RWPE1 (cell line): ENCODE data around the gene SLC4A4.

Experiments used
- CTCF ChIA-PET: fragments of 350-600 bp; sonication (Branson Sonifier 250); formaldehyde crosslinking; extraction: SDS; loops from one replicate; lab custom pipeline; 2021; lab: Yijun Ruan, JAX
- POLR2A ChIA-PET: fragments of 400-600 bp; formaldehyde crosslinking; extraction: SDS; loops from one replicate; lab custom pipeline; 2020; ENCODE audit warnings: antibody characterized with exemption; ENCODE audit not compliant: low non-redundant PET; lab: Yijun Ruan, JAX
- DNase-seq: peaks from one replicate; pipeline ENCODE4 v3.0.0; 2012; ENCODE audit warnings: low spot score
- H3K27ac ChIP-seq: fragments of 450-650 bp; 2 replicates; pipeline ENCODE4 v1.5.1; 2017
- TF ChIP-seq, protein P1 (sequence below): fragments of 450-650 bp; conservative IDR thresholded peaks from 2 replicates; pipeline ENCODE4 v1.5.1; 2017; ENCODE audit warnings: low read depth, mild to moderate bottlenecking

Gene SLC4A4

GRCh38 chr4:71444395-71444794, 105.6 kb downstream of the SLC4A4 start:
- TF ChIP-seq, protein P1, sequence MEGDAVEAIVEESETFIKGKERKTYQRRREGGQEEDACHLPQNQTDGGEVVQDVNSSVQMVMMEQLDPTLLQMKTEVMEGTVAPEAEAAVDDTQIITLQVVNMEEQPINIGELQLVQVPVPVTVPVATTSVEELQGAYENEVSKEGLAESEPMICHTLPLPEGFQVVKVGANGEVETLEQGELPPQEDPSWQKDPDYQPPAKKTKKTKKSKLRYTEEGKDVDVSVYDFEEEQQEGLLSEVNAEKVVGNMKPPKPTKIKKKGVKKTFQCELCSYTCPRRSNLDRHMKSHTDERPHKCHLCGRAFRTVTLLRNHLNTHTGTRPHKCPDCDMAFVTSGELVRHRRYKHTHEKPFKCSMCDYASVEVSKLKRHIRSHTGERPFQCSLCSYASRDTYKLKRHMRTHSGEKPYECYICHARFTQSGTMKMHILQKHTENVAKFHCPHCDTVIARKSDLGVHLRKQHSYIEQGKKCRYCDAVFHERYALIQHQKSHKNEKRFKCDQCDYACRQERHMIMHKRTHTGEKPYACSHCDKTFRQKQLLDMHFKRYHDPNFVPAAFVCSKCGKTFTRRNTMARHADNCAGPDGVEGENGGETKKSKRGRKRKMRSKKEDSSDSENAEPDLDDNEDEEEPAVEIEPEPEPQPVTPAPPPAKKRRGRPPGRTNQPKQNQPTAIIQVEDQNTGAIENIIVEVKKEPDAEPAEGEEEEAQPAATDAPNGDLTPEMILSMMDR, result no peak
- H3K27ac ChIP-seq, result no peak overlapping the region
- ChIA-PET POLR2A (no interaction called here), CTCF (no interaction called here)
- no peak for DNase-seq

DNA sequence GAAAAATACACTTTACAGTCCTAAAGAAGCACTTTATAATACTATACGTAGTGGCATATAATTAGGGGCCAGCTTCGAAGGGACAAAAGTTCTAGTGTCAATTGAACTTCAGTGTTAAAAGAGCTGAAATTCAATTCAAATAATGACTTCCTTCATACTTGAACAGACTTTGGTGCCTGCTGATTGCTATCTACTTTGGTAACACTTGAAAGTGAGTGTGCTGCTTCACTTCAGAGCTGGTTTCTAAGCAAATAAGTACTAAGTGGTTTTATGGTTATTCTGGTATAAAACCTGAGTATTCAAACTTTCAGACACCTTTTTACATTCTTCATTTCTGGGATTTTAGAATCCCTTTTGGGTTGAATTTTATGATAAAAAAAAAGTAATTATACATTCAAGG, 107.0 kb downstream of the SLC4A4 start:
- ChIA-PET CTCF (interaction anchor here (0.6 kb wide), 1 partner anchor 80 kb away, joined by 6 read pairs; no protein-coding TSS in a partner anchor), POLR2A (no interaction called here)
- TF ChIP-seq, protein P1, result no peak
- no peak for DNase-seq
- no peak overlapping the region for H3K27ac ChIP-seq

DNA sequence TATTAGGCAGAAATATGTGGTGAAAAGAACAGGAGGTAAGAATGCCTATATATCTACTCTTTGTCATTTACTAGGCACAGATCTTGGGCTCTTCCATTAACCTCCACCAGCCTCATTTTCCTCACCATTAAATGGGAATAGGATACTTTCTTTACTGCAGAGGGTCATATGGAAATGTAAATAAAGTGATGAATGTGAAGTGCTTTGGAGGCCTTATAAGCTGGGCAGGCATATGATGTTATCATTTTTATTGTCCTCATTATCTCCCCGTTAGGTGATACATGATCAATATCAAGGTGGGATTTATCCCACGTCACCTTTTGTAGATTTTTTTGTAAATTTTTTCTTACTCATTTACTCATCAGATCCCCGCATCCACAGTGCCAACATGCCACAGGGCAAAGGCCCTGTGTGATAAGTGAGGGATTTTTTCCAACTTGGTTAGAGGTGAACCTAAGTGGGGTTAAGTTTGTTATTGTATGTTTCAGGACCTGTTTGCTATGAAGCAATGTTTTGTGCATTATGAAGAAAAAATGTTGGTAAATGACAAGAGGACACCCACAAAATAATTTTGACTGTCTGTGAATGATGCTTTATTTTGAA, 107.8 kb downstream of the SLC4A4 start:
- H3K27ac ChIP-seq, result no peak overlapping the region
- CTCF ChIA-PET, result no interaction called here
- no peak for DNase-seq
- POLR2A ChIA-PET, result no interaction called here
- TF ChIP-seq, protein P1, result no peak

DNA sequence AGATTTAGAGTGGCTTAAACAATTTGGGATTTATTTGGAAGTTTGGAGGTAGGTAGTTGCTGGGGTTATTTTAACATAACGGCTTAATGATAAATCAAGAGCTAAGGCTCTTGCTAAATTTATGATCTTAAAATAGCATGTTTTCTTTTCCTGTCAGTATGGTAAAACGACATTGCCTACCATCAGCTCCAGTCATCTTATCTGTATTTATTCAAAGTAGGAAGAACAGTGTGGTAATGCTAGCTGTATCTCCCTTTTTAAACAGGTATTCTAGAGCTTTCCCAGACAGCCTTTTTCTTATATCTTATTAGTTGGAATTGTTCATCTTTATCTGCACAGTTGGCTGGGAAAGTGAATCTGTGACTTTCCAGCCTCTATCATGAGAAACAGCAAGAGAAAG, 110.2 kb downstream of the SLC4A4 start:
- ChIA-PET POLR2A (no interaction called here), CTCF (no interaction called here)
- no peak overlapping the region for H3K27ac ChIP-seq
- TF ChIP-seq, protein P1, result no peak
- DNase-seq, result no peak

GRCh38 chr4:71449878-71450277, 111.1 kb downstream of the SLC4A4 start:
- CTCF ChIA-PET, result no interaction called here
- POLR2A ChIA-PET, result no interaction called here
- H3K27ac ChIP-seq, result no peak overlapping the region
- TF ChIP-seq, protein P1, result no peak
- no peak for DNase-seq

GRCh38 chr4:71453531-71453930, 114.7 kb downstream of the SLC4A4 start:
- POLR2A ChIA-PET, result no interaction called here
- H3K27ac ChIP-seq, result no peak overlapping the region
- TF ChIP-seq, protein P1, result no peak
- DNase-seq, result no peak
- CTCF ChIA-PET, result no interaction called here

- peak; percentile 5 for DNase-seq
- CTCF ChIA-PET, result no interaction called here
- H3K27ac ChIP-seq, result no peak overlapping the region
- POLR2A ChIA-PET, result no interaction called here
- TF ChIP-seq, protein P1, result no peak
These were observed 118.0 kb downstream of the SLC4A4 start for GRCh38 chr4:71456841-71457240.
